ENCODE results near the gene CELA2B. TPM values are rescaled to one million over a fixed set of nuclear protein-coding genes. Genes with fewer than 3 reads are reported as not detected.
A peak's percentile ranks its signal among the peaks of the same experiment; 100 is the strongest.
"Not testable (repeated sequence)": the region's sequence is repeated elsewhere in the genome, so short reads cannot be mapped to it uniquely, and the experiment has no call there.

The CELA2B gene
- total and polyA plus RNA-seq, 9 of the 15 experiments (the other 6 are each of a cell fraction or from before 2014, with no cell fraction given): 0.25 to 2.1 (median 0.38) TPM; not detected in 5

DNA sequence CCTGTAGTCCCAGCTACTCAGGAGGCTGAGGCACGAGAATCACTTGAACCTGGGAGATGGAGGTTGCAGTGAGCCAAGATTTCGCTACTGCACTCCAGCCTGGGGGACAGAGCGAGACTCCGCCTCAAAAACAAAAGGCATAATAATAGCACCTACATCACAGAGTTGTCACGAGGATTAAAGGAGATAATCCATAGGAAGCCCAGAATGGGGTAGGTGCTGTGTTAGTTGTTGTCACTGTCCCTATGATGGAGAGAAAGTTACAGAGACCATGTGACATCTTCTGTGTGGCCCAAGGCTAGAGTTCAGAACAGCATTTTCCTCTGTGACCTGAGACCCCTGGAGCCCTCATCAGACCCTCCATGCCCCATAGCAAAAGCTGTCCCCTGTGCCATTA is 12.0 kb upstream of the CELA2B start:
- in situ Hi-C loops (cut with MboI); POLR2A ChIA-PET; ATAC-seq; H3K9ac ChIP-seq (ENCODE audit: insufficient read depth in 1 of 2, low read depth in 2 of 2, low read length in 2 of 2); H3K27ac ChIP-seq (ENCODE audit: extremely low read depth, low read depth, low read length); H3K4me2 ChIP-seq (ENCODE audit: insufficient read depth, low read length); FAIRE-seq; H3K9me1 ChIP-seq (ENCODE audit: control insufficient read depth, insufficient read depth, low read length); CTCF ChIA-PET (ENCODE audit: low intra/inter-chr PET ratio); DNase-seq (ENCODE audit: extremely low read depth in 1 of 4, low spot score in 3 of 4); H3K9me3 ChIP-seq (replicated peaks; ENCODE audit: control insufficient read depth, insufficient read depth, low read depth, low read length); BruUV-seq (replicated peaks); H3K27me3 ChIP-seq (ENCODE audit: control insufficient read depth in 2 of 2, insufficient read depth in 2 of 2, low read length in 2 of 2); H4K20me1 ChIP-seq (replicated peaks; ENCODE audit: control insufficient read depth, insufficient read depth, low read length); H3K4me3 ChIP-seq; intact Hi-C loops (cut with micrococcal nuclease); H3K79me2 ChIP-seq (ENCODE audit: control insufficient read depth, insufficient read depth, low read length); H3K36me3 ChIP-seq (ENCODE audit: control insufficient read depth, insufficient read depth, low read length): not testable (repeated sequence)
- H2AFZ ChIP-seq (ENCODE audit: low read depth, low read length): peak overlapping the region; percentile 14; the same call in 1 of the 2 replicates
- WGBS (ENCODE audit: insufficient coverage, low coverage, missing lambda C conversion rate): 59% methylated on average over 5 of the region's 5 CpGs
- peaks cover 8 to 17% of the 10 kb centered on the region in 2 experiments for H3K4me1 ChIP-seq (replicated peaks in 1 of 2; ENCODE audit: control insufficient read depth in 2 of 2, insufficient read depth in 2 of 2, low read length in 2 of 2)
- TF ChIP-seq RAD51 (IDR thresholded peaks at IDR 0.05; ENCODE audit: borderline replicate concordance, low read depth): peak; percentile 10; the same call in 1 of the 2 replicates
- TF ChIP-seq ZBTB7A (IDR thresholded peaks at IDR 0.05; ENCODE audit: borderline replicate concordance, control insufficient read depth, low read depth, low read length): 0 out of 2 replicates have a peak, but pooled peaks have one; percentile 19

DNA sequence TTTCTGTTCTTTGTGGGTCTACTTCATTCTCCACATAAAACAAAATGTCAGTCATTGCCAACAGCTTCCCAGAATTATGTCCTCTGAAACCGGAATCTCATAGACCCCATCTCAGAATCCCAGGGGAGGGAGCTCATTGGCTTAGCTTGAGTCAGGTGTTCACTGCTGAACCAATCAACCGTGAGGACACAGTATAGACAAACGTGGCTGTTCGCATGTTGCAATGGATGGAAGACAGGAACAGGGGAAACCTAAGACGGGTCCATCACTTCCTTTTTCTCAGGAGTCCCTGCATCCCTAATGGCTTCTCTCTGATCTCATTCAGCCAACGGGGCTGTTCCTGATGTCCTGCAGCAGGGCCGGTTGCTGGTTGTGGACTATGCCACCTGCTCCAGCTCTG is 10.2 kb upstream of the CELA2B start:
- Histone ChIP-seq H4K20me1 (replicated peaks; ENCODE audit: control insufficient read depth, insufficient read depth, low read length) (no peaks in the 10 kb centered on the region), H3K4me3 (no peak overlapping the region), H3K27me3 (ENCODE audit: control insufficient read depth in 2 of 2, insufficient read depth in 2 of 2, low read length in 2 of 2) (0 out of 5 replicates have a peak, but pooled peaks cover 0 to 7% of the 10 kb centered on the region in 2 experiments), H3K27ac (ENCODE audit: extremely low read depth, low read depth, low read length) (no peak overlapping the region), H3K9me3 (replicated peaks; ENCODE audit: control insufficient read depth, insufficient read depth, low read depth, low read length) (no peaks in the 10 kb centered on the region), H3K9me1 (ENCODE audit: control insufficient read depth, insufficient read depth, low read length) (no peaks in the 10 kb centered on the region), H3K79me2 (ENCODE audit: control insufficient read depth, insufficient read depth, low read length) (no peaks in the 10 kb centered on the region), H3K4me2 (ENCODE audit: insufficient read depth, low read length) (peak overlapping the region; percentile 29), H3K9ac (ENCODE audit: insufficient read depth in 1 of 2, low read depth in 2 of 2, low read length in 2 of 2) (no peak overlapping the region), H3K4me1 (replicated peaks in 1 of 2; ENCODE audit: control insufficient read depth in 2 of 2, insufficient read depth in 2 of 2, low read length in 2 of 2) (peaks cover 4 to 11% of the 10 kb centered on the region in 2 experiments; a peak in 4 of 5 replicates), H2AFZ (ENCODE audit: low read depth, low read length) (peak overlapping the region; percentile 52), H3K36me3 (ENCODE audit: control insufficient read depth, insufficient read depth, low read length) (no peaks in the 10 kb centered on the region)
- POLR2A ChIA-PET: interaction anchor here (0.6 to 1.7 kb wide), 3 partner anchors 9 to 256 kb away, joined by 3 to 5 read pairs (median 4); partner anchors contain the start of gene CELA2A
- in situ Hi-C loops (cut with MboI) (no loop called here), intact Hi-C loops (cut with micrococcal nuclease) (no loop called here)
- FAIRE-seq (no peak), DNase-seq (ENCODE audit: extremely low read depth in 1 of 4, low spot score in 3 of 4) (peak in 3 of 4 experiments; percentile 34 to 49 (median 34)), ATAC-seq (peak; percentile 72)
- CTCF ChIA-PET (ENCODE audit: low intra/inter-chr PET ratio): no interaction called here
- BruUV-seq (replicated peaks): no TSS peak
- 29% methylated on average over 7 of the region's 7 CpGs for WGBS (ENCODE audit: insufficient coverage, low coverage, missing lambda C conversion rate)
- TF ChIP-seq, protein P1, sequence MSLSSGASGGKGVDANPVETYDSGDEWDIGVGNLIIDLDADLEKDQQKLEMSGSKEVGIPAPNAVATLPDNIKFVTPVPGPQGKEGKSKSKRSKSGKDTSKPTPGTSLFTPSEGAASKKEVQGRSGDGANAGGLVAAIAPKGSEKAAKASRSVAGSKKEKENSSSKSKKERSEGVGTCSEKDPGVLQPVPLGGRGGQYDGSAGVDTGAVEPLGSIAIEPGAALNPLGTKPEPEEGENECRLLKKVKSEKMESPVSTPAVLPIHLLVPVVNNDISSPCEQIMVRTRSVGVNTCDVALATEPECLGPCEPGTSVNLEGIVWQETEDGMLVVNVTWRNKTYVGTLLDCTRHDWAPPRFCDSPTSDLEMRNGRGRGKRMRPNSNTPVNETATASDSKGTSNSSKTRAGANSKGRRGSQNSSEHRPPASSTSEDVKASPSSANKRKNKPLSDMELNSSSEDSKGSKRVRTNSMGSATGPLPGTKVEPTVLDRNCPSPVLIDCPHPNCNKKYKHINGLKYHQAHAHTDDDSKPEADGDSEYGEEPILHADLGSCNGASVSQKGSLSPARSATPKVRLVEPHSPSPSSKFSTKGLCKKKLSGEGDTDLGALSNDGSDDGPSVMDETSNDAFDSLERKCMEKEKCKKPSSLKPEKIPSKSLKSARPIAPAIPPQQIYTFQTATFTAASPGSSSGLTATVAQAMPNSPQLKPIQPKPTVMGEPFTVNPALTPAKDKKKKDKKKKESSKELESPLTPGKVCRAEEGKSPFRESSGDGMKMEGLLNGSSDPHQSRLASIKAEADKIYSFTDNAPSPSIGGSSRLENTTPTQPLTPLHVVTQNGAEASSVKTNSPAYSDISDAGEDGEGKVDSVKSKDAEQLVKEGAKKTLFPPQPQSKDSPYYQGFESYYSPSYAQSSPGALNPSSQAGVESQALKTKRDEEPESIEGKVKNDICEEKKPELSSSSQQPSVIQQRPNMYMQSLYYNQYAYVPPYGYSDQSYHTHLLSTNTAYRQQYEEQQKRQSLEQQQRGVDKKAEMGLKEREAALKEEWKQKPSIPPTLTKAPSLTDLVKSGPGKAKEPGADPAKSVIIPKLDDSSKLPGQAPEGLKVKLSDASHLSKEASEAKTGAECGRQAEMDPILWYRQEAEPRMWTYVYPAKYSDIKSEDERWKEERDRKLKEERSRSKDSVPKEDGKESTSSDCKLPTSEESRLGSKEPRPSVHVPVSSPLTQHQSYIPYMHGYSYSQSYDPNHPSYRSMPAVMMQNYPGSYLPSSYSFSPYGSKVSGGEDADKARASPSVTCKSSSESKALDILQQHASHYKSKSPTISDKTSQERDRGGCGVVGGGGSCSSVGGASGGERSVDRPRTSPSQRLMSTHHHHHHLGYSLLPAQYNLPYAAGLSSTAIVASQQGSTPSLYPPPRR (CRISPR knock-in tag; IDR thresholded peaks at IDR 0.05; ENCODE audit: borderline replicate concordance): no peak
- TF ChIP-seq BDP1 (IDR thresholded peaks at IDR 0.05; ENCODE audit: insufficient read depth, insufficient read length): no peak
- no peak for TF ChIP-seq MAFK (IDR thresholded peaks at IDR 0.05; ENCODE audit: low read length)
- peak; percentile 48; the same call in 1 of the 2 replicates for TF ChIP-seq SPI1 (IDR thresholded peaks at IDR 0.05; ENCODE audit: borderline replicate concordance, low read depth, low read length)
- TF ChIP-seq, protein P2, sequence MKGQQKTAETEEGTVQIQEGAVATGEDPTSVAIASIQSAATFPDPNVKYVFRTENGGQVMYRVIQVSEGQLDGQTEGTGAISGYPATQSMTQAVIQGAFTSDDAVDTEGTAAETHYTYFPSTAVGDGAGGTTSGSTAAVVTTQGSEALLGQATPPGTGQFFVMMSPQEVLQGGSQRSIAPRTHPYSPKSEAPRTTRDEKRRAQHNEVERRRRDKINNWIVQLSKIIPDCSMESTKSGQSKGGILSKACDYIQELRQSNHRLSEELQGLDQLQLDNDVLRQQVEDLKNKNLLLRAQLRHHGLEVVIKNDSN (CRISPR knock-in tag; IDR thresholded peaks at IDR 0.05): peak; percentile 78
- TF ChIP-seq HDAC2 (IDR thresholded peaks at IDR 0.05): no peak
- TF ChIP-seq RAD51 (IDR thresholded peaks at IDR 0.05; ENCODE audit: borderline replicate concordance, low read depth): peak; percentile 51; the same call in 1 of the 2 replicates
